Left ventricle myocardium inferior (tissue), 1 donor: Measurements from ENCODE around the gene ACSS1. TPM values are rescaled to one million over a fixed set of nuclear protein-coding genes. Genes with fewer than 3 reads are reported as not detected.

Experiments used
- DNase-seq: peaks from one replicate; pipeline ENCODE4 v3.0.0-alpha.2; 2020
- H3K27ac ChIP-seq: fragments of 200-600 bp; replicated peaks from 2 replicates; pipeline ENCODE4 v1.8.0; 2021
- H3K27me3 ChIP-seq: fragments of 200-600 bp; 2 replicates; pipeline ENCODE4 v1.8.0; 2021; ENCODE audit warnings: low read depth
- H3K36me3 ChIP-seq: fragments of 200-600 bp; 2 replicates; pipeline ENCODE4 v1.8.0; 2021
- H3K4me1 ChIP-seq: fragments of 200-600 bp; 2 replicates; pipeline ENCODE4 v1.8.0; 2021
- H3K4me3 ChIP-seq: fragments of 200-600 bp; 2 replicates; pipeline ENCODE4 v1.8.0; 2021; ENCODE audit warnings: mild to moderate bottlenecking, moderate library complexity
- H3K9me3 ChIP-seq: fragments of 200-600 bp; replicated peaks from 2 replicates; pipeline ENCODE4 v1.8.0; 2021
- intact Hi-C: fragments of 100-400 bp; cut with micrococcal nuclease; formaldehyde crosslinking; loops from one replicate; pipeline ENCODE4 v1.11.0; 2022
- total RNA-seq: library from RNA; stranded (reverse); fragmentation: NEBNext Ultra II Directional; extraction: Animal tissue kit (Norgen Biotek cat#: 25700); gene quantifications from one replicate; pipeline ENCODE4 v1.2.1, GENCODE V29; 2021
- TF ChIP-seq, protein P1 (sequence below): fragments of 200-600 bp; IDR thresholded peaks from 2 replicates; pipeline ENCODE4 v1.8.0; 2021; ENCODE audit warnings: antibody characterized with exemption, mild to moderate bottlenecking, borderline replicate concordance
- donor health status: DM: no; HTN: yes; CAD: no; lungs with severe emphysema.

ACSS1 gene
- total RNA-seq, 1 donor from 2014 or later, result 159 TPM

DNA sequence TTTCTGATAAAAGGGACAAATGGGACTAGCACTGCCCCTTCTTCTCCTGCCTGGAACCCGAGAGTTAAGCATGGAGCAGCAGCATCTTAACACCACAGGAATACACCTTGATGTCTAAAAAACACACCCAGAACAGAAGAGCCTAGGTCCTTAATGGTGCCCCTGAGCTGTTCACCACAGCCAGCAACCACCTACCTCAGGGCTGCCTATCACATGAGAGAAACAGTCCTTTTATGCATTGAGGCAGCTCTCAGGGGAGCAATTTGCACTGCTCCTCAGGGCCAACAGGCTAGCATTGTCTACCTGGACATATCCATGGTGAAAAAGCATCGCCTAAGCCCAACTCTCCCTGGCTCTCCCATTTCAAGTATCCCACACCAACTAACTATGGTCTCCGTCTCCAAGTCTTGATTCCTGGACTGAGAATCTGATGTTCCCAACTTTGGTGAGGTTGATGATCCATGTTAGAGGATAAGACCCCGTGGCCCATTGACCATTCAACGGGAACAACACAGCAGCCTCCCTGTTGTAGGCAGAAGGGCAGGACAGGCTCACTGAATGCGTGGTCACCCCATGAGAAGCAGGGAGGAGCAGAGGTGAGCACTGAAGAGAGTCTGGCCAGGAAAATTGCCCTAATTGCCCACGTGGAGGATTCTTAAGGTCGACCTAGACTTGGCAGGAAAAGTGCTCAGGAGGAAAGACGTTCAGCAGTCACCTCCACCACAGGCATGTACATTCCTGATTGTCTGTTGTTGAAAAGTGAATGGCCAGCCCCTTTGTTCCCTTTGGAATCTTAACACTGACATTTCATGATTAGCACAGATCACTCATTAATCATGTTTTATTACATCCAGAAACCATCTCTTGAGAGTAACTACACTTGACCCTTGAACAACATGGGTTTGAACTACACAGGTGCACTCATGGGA is 61.2 kb downstream of the ACSS1 start:
- peaks cover 87% of the 10 kb centered on the region for H3K4me1 ChIP-seq
- DNase-seq, result no peak
- H3K9me3 ChIP-seq, result no peaks in the 10 kb centered on the region
- peaks cover 5% of the 10 kb centered on the region for H3K36me3 ChIP-seq
- TF ChIP-seq, protein P1, sequence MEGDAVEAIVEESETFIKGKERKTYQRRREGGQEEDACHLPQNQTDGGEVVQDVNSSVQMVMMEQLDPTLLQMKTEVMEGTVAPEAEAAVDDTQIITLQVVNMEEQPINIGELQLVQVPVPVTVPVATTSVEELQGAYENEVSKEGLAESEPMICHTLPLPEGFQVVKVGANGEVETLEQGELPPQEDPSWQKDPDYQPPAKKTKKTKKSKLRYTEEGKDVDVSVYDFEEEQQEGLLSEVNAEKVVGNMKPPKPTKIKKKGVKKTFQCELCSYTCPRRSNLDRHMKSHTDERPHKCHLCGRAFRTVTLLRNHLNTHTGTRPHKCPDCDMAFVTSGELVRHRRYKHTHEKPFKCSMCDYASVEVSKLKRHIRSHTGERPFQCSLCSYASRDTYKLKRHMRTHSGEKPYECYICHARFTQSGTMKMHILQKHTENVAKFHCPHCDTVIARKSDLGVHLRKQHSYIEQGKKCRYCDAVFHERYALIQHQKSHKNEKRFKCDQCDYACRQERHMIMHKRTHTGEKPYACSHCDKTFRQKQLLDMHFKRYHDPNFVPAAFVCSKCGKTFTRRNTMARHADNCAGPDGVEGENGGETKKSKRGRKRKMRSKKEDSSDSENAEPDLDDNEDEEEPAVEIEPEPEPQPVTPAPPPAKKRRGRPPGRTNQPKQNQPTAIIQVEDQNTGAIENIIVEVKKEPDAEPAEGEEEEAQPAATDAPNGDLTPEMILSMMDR, result no peak
- H3K4me3 ChIP-seq, result no peak overlapping the region
- peak overlapping the region; percentile 96 for H3K27ac ChIP-seq
- intact Hi-C loops, result loop anchor here (10.0 kb wide), 2 partner anchors 178 to 398 kb away; partner anchors contain the start of gene ABHD12
- H3K27me3 ChIP-seq, result no peaks in the 10 kb centered on the region

DNA sequence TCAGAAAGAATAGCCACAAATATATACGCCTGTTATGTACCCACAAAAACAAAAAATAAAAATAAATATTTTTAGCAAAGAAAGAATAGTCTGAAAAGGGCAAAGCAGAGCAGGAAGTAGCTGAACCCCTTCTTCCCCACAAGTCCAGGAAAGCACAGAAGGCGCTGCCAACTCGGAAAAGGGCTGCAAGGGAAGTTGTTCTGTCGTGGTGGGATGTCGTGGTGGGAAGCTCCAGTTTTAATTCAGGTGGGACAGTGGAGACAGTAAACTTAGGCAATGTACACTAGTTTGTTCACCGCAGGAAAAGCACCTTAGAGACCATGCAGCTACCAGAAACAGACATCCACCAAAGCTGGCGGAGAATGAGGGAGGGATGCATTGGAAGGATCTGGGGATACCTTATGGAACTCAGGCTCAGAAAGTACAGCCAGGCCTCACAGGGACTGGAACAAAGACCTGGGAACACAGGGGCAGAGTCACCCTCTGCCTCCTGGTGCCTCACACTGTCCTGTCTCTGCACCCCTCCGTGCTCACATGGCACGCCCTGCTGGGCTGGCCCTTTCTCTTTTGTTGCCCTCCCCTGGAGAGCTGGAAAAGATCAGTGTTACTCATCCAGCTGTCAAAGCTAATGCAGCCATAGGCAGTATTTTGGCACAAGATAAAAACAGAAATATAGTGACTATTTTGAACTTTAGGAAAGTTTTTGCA is 62.0 kb downstream of the ACSS1 start:
- no peaks in the 10 kb centered on the region for H3K36me3 ChIP-seq
- no peaks in the 10 kb centered on the region for H3K9me3 ChIP-seq
- DNase-seq, result no peak
- intact Hi-C loops, result loop anchor here (2.0 to 10.0 kb wide), 3 partner anchors 69 to 399 kb away; partner anchors contain the start of gene ABHD12
- H3K4me3 ChIP-seq, result no peak overlapping the region
- no peaks in the 10 kb centered on the region for H3K27me3 ChIP-seq
- peak overlapping the region; percentile 96 for H3K27ac ChIP-seq
- peaks cover 94% of the 10 kb centered on the region for H3K4me1 ChIP-seq
- TF ChIP-seq, protein P1, result no peak

DNA sequence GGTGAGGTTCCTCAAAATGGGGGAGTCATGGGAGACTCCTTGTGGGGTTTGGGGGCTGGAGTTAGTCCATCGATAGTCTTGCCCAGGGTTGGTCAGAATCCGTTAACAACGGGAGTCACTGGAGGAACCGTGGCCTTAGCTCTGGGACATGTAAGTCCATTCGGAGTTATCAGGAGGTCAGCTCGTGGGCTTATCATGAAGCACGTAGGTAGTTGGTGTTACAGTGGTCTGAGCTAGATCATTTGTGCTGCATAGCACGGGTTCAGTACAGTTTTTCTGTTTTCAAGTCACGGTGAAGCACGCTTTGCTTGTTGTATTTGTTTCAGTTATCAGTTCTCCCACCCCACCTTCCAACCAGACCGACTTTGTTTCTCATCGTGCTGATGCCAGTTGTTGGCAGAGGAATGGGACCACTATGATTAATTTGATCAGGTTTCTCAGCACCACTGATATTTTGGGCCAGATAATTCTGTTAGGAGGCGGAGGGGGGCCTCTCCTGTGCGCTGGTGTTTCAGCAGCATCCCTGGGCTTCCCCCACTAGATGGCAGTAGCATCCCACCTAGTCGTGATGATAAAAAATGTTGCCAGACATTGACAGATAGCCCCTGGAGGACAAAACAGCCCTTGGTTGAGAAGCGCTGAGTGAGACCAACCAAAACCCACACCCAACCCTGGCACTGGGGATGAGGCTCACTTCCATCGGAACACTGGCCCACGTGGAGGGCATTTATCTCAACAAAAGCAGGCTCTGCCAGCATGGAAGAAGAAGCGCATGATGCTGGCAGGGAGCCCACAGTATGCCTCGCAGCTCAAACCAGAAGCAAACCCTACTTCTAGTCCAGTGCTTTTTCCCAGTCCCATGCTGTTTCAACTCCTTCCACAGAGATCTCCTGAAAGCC is 63.2 kb downstream of the ACSS1 start:
- Histone ChIP-seq H3K27ac (peak overlapping the region; percentile 96), H3K9me3 (no peaks in the 10 kb centered on the region), H3K36me3 (no peaks in the 10 kb centered on the region), H3K4me1 (peaks cover 85% of the 10 kb centered on the region), H3K4me3 (peak overlapping the region; percentile 29), H3K27me3 (no peaks in the 10 kb centered on the region)
- peak; percentile 89 for DNase-seq
- TF ChIP-seq, protein P1, result peak; percentile 96
- intact Hi-C loops, result loop anchor here (2.0 to 10.0 kb wide), 3 partner anchors 70 to 400 kb away; partner anchors contain the start of gene ABHD12

DNA sequence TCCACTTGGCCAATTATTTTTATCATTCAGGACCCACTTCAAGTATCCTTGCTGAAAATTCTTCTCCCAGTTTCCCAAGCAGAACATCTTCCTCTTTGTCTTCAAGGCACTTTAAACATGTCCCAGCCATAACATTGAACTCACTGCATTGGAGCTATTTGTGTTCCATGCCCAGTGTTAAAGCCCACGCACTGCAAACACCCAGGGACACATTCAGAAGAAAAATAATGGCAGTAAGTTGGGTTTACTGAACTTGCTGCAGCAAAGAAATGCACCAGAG is 63.8 kb downstream of the ACSS1 start:
- no peak overlapping the region for H3K4me3 ChIP-seq
- intact Hi-C loops, result loop anchor here (2.0 to 10.0 kb wide), 3 partner anchors 71 to 401 kb away; partner anchors contain the start of gene ABHD12
- no peaks in the 10 kb centered on the region for H3K9me3 ChIP-seq
- H3K27me3 ChIP-seq, result no peaks in the 10 kb centered on the region
- peak overlapping the region; percentile 96 for H3K27ac ChIP-seq
- H3K4me1 ChIP-seq, result peaks cover 79% of the 10 kb centered on the region
- no peaks in the 10 kb centered on the region for H3K36me3 ChIP-seq
- no peak for DNase-seq
- TF ChIP-seq, protein P1, result no peak
